Naive thymus-derived CD4-positive, alpha-beta T cell (primary cell): ENCODE measurements around the gene PPFIA1. TPM values are rescaled to one million over a fixed set of nuclear protein-coding genes. Genes with fewer than 3 reads are reported as not detected.
A peak's percentile ranks its signal among the peaks of the same experiment; 100 is the strongest.
"Not testable (repeated sequence)": the region's sequence is repeated elsewhere in the genome, so short reads cannot be mapped to it uniquely, and the experiment has no call there.

ENCODE experiments used
- ATAC-seq: fragments of 150-1000 bp; cut with Tn5 transposase; 2 replicates; pipeline ENCODE4 v1.10.0; 2021; ENCODE audit warnings: mild to moderate bottlenecking, moderate library complexity
- CTCF ChIA-PET: fragments of 350-600 bp; sonication (Branson Sonifier 250); formaldehyde crosslinking; loops from one replicate; lab custom pipeline; 2021; ENCODE audit warnings: antibody characterized with exemption; lab: Charles Lee
- POLR2A ChIA-PET: fragments of 350-600 bp; sonication (Branson Sonifier 250); formaldehyde crosslinking; loops from one replicate; lab custom pipeline; 2021; ENCODE audit warnings: antibody characterized with exemption, inconsistent platforms; lab: Charles Lee
- DNase-seq, 9 donors: peaks; one replicate each; pipeline versions ENCODE4 v3.0.0 to v3.0.0-alpha.2; 2020 to 2022; ENCODE audit warnings: mixed read lengths in 1 of 9
- H3K27ac ChIP-seq: one replicate; pipeline ENCODE4 v1.7.0; 2013; ENCODE audit warnings: mild to moderate bottlenecking, low read depth, low read length, moderate library complexity
- H3K27me3 ChIP-seq, 2 donors: one replicate each; pipeline ENCODE4 v1.7.0; 2013; ENCODE audit warnings: low read length in 2 of 2, mild to moderate bottlenecking in 2 of 2, moderate library complexity in 2 of 2; ENCODE audit not compliant: control insufficient read depth in 2 of 2, insufficient read depth in 2 of 2
- H3K36me3 ChIP-seq, 3 experiments: 1 replicate in 2 of 3; 2 replicates in 1 of 3; pipeline ENCODE4 v1.7.0; 2013; ENCODE audit warnings: low read length in 3 of 3, mild to moderate bottlenecking in 3 of 3, moderate library complexity in 1 of 3; ENCODE audit not compliant: insufficient read depth in 3 of 3, control insufficient read depth in 2 of 3
- H3K4me1 ChIP-seq, 2 donors: one replicate each; pipeline ENCODE4 v1.7.0; 2013; ENCODE audit warnings: low read length in 2 of 2, mild to moderate bottlenecking in 2 of 2, moderate library complexity in 1 of 2; ENCODE audit not compliant: control insufficient read depth in 2 of 2, insufficient read depth in 2 of 2
- H3K4me3 ChIP-seq: 2 replicates; pipeline ENCODE4 v1.7.0; 2013; ENCODE audit warnings: mild to moderate bottlenecking, low read length
- H3K9me3 ChIP-seq, 3 experiments: 1 replicate in 2 of 3; 2 replicates in 1 of 3; pipeline ENCODE4 v1.7.0; 2013; ENCODE audit warnings: low read length in 3 of 3; ENCODE audit not compliant: control insufficient read depth in 2 of 3
- H3K27ac Mint-ChIP-seq, 9 donors: one replicate each; pipeline ENCODE4 v1.8.0; 2020 to 2022; ENCODE audit warnings: mixed read lengths in 9 of 9, mild to moderate bottlenecking in 8 of 9, moderate library complexity in 5 of 9, inconsistent platforms in 2 of 9
- H3K27me3 Mint-ChIP-seq, 5 donors: one replicate each; pipeline ENCODE4 v1.8.0; 2021 to 2022; ENCODE audit warnings: mixed read lengths in 5 of 5, mild to moderate bottlenecking in 1 of 5
- H3K36me3 Mint-ChIP-seq, 5 donors: one replicate each; pipeline ENCODE4 v1.8.0; 2020 to 2022; ENCODE audit warnings: mixed read lengths in 5 of 5, mild to moderate bottlenecking in 3 of 5, inconsistent platforms in 1 of 5
- H3K4me1 Mint-ChIP-seq, 7 donors: one replicate each; pipeline ENCODE4 v1.8.0; 2020 to 2022; ENCODE audit warnings: mixed read lengths in 7 of 7, mild to moderate bottlenecking in 3 of 7, inconsistent platforms in 1 of 7
- H3K4me3 Mint-ChIP-seq, 10 donors: one replicate each; pipeline ENCODE4 v1.8.0; 2020 to 2022; ENCODE audit warnings: mild to moderate bottlenecking in 10 of 10, mixed read lengths in 10 of 10, moderate library complexity in 6 of 10, inconsistent platforms in 2 of 10
- H3K9me3 Mint-ChIP-seq, 11 donors: one replicate each; pipeline ENCODE4 v1.8.0; 2020 to 2022; ENCODE audit warnings: mixed read lengths in 11 of 11, mild to moderate bottlenecking in 4 of 11, inconsistent platforms in 1 of 11, moderate library complexity in 1 of 11
- intact Hi-C, 2 donors: fragments of 100-400 bp; cut with micrococcal nuclease; formaldehyde crosslinking; loops; one replicate each; pipeline ENCODE4 v1.15.1; 2023
- polyA plus RNA-seq, 2 donors: library from polyadenylated mRNA; unstranded; fragments of 300-500 nt; fragmentation: Illumina TruSeq; gene quantifications; one replicate each; pipeline ENCODE4 v1.2.3, GENCODE V29; 2021
- total RNA-seq, 6 experiments: library from RNA in 5 of 6; stranded (reverse) in 5 of 6; gene quantifications; 1 replicate in 5 of 6; 2 replicates in 1 of 6; pipeline ENCODE4 v1.2.3 and lab custom pipeline; 2021 to 2026

PPFIA1 gene
- total and polyA plus RNA-seq, 7 experiments from 2014 or later = 14.3 to 71.0 (median 46.0) TPM

DNA sequence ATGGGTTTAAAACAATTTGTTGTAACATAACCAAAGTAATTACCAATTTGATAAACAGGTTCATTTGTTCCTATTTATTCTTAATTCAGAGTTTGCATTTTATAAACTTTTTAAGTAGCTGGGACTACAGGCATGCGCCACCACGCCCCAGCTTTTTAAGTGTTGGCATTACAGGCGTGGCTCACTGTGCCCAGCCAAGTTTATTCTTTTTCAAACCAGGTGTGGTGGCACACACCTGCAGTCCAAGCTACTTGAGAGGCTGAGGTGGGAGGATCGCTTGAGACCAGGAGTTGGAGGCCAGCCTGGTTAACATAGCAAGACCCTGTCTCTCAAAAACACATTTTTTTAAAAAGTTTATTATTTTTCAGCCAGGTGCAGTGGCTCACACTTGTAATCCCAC is 19.1 kb downstream of the PPFIA1 start:
- intact Hi-C loops = no loop called here
- no peak for DNase-seq
- Histone ChIP-seq H3K27me3 (no peaks in the 10 kb centered on the region), H3K36me3 (peaks cover 0 to 63% (median 0%) of the 10 kb centered on the region in 3 experiments), H3K27ac (no peak overlapping the region), H3K9me3 (no peaks in the 10 kb centered on the region), H3K4me3 (no peak overlapping the region), H3K4me1 (no peaks in the 10 kb centered on the region)
- H3K27ac Mint-ChIP-seq = no peak overlapping the region
- no peaks in the 10 kb centered on the region for H3K9me3 Mint-ChIP-seq
- no peaks in the 10 kb centered on the region for H3K27me3 Mint-ChIP-seq
- ATAC-seq = no peak
- POLR2A ChIA-PET = no interaction called here
- H3K36me3 Mint-ChIP-seq = peaks cover 2 to 40% (median 27%) of the 10 kb centered on the region in 5 donors
- CTCF ChIA-PET = no interaction called here
- no peak overlapping the region for H3K4me3 Mint-ChIP-seq
- peaks cover 4 to 29% (median 10%) of the 10 kb centered on the region in 7 donors for H3K4me1 Mint-ChIP-seq

DNA sequence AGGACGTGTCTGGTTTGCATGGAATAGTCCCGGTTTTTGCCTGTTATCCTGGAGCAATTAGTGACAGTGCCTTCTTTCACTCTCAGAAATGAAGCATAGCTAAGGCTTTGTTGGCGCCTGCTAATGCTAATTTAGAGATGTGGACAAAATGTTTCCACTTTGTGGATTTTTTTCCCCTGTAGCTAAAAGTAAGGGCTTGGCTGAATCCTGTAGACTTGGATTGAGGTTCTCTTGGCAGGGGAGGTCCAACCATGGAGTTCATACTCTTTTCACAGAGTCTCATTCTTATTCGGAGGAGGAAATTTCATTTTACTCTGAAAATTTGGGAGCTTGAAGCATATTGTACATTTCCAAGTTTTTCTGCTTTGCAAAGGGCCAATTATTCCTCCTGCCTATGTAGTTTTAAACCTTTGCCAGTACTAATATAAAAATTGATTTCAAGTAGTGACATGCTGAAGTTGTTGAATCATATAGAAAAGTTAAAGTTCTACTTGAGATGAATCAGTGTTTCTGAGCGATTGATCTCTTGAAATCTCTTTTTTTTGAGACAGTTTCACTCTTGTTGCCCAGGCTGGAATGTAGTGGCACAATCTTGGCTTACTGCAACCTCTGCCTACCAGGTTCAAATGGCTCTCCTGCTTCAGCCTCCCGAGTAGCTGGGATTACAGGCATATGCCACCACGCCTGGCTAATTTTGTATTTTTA is 20.0 kb downstream of the PPFIA1 start:
- Histone ChIP-seq H3K4me3 (no peak overlapping the region), H3K9me3 (no peaks in the 10 kb centered on the region), H3K36me3 (peaks cover 0 to 54% (median 0%) of the 10 kb centered on the region in 3 experiments), H3K27ac (no peak overlapping the region), H3K27me3 (no peaks in the 10 kb centered on the region), H3K4me1 (no peaks in the 10 kb centered on the region)
- intact Hi-C loops = no loop called here
- H3K27ac Mint-ChIP-seq = peak overlapping the region in 1 of 9 donors; percentile 17
- peaks cover 0 to 33% (median 23%) of the 10 kb centered on the region in 5 donors for H3K36me3 Mint-ChIP-seq
- no peak overlapping the region for H3K4me3 Mint-ChIP-seq
- peaks cover 4 to 28% (median 9%) of the 10 kb centered on the region in 7 donors for H3K4me1 Mint-ChIP-seq
- DNase-seq = no peak
- ChIA-PET POLR2A (no interaction called here), CTCF (no interaction called here)
- H3K9me3 Mint-ChIP-seq = no peaks in the 10 kb centered on the region
- ATAC-seq = no peak
- H3K27me3 Mint-ChIP-seq = no peaks in the 10 kb centered on the region

DNA sequence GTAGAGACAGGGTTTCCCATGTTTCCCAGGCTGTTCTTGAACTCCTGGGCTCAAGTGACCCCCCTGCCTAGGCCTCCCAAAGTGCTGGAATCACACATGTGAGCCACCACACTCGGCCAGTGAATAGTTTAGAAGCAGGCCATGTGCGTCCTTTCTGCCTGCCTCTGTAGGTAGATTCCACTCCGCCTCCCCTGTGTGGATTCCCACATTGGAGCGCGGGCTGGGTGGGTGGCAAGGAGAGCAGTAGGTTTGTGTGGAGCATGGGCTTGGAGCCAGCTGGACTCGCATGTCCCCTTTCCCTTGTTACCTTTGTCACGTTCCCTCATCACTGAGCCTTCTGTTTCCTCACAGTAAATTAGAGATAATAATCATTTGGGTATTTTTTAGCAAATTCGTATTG is 21.7 kb downstream of the PPFIA1 start:
- no peak overlapping the region for H3K27ac Mint-ChIP-seq
- Histone ChIP-seq H3K36me3 (peaks cover 0 to 41% (median 0%) of the 10 kb centered on the region in 3 experiments), H3K27ac (no peak overlapping the region), H3K4me1 (no peaks in the 10 kb centered on the region), H3K4me3 (no peak overlapping the region), H3K27me3 (no peaks in the 10 kb centered on the region), H3K9me3 (no peaks in the 10 kb centered on the region)
- DNase-seq (no peak), ATAC-seq (no peak)
- H3K27me3 Mint-ChIP-seq = no peaks in the 10 kb centered on the region
- H3K4me1 Mint-ChIP-seq = peaks cover 4 to 24% (median 9%) of the 10 kb centered on the region in 7 donors
- peaks cover 0 to 23% (median 18%) of the 10 kb centered on the region in 5 donors for H3K36me3 Mint-ChIP-seq
- POLR2A ChIA-PET = no interaction called here
- intact Hi-C loops = no loop called here
- H3K9me3 Mint-ChIP-seq = no peaks in the 10 kb centered on the region
- CTCF ChIA-PET = no interaction called here
- H3K4me3 Mint-ChIP-seq = no peak overlapping the region

DNA sequence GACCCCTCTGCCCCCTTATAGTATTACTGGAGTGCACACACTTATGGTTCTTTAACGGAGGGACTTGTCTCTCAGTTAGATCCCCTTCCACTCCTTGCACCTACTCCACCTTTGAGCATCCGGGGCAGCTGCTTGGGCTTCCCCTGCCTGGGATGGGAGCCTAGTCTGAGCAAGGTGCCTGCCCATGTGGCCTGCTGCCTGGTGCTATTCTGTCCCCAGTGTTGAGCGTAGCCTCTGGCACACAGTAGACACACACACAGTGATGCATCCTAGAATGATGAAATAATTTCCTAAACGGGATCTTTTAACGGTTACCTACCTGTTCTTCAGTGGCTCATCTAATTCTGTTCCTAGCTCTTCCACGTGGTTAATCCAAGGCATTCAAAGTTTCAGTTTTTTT is 22.4 kb downstream of the PPFIA1 start:
- POLR2A ChIA-PET = no interaction called here
- Mint-ChIP-seq H3K27ac (peak overlapping the region in 2 of 9 donors; percentile 10 to 12), H3K36me3 (peaks cover 0 to 27% (median 16%) of the 10 kb centered on the region in 5 donors)

DNA sequence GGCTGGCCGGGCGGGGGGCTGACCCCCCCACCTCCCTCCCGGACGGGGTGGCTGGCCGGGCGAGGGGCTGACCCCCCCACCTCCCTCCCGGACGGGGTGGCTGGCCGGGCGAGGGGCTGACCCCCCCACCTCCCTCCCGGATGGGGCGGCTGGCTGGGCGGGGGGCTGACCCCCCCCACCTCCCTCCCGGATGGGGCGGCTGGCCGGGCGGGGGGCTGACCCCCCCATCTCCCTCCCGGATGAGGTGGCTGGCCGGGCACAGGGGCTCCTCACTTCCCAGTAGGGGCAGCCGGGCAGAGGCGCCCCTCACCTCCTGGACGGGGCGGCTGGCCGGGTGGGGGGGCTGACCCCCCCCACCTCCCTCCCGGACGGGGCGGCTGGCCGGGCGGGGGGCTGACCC is 24.7 kb downstream of the PPFIA1 start:
- CTCF ChIA-PET, H3K27ac ChIP-seq, H3K4me1 ChIP-seq, H3K27me3 Mint-ChIP-seq, H3K4me3 Mint-ChIP-seq, H3K4me3 ChIP-seq, H3K27ac Mint-ChIP-seq, DNase-seq, intact Hi-C loops, H3K27me3 ChIP-seq, POLR2A ChIA-PET, ATAC-seq, H3K9me3 ChIP-seq, H3K9me3 Mint-ChIP-seq: not testable (repeated sequence)
- H3K36me3 Mint-ChIP-seq = peaks cover 0 to 38% (median 13%) of the 10 kb centered on the region in 5 donors
- peaks cover 0 to 32% (median 0%) of the 10 kb centered on the region in 3 experiments for H3K36me3 ChIP-seq
- peaks cover 4 to 31% (median 16%) of the 10 kb centered on the region in 7 donors for H3K4me1 Mint-ChIP-seq

More for the DNA sequence above, 22.4 kb downstream of the PPFIA1 start:
- no peaks in the 10 kb centered on the region for H3K9me3 Mint-ChIP-seq
- Histone ChIP-seq H3K4me3 (no peak overlapping the region), H3K36me3 (peaks cover 0 to 36% (median 0%) of the 10 kb centered on the region in 3 experiments), H3K9me3 (no peaks in the 10 kb centered on the region), H3K27me3 (no peaks in the 10 kb centered on the region), H3K4me1 (no peaks in the 10 kb centered on the region), H3K27ac (no peak overlapping the region)
- peaks cover 4 to 26% (median 10%) of the 10 kb centered on the region in 7 donors for H3K4me1 Mint-ChIP-seq
- no peak overlapping the region for H3K4me3 Mint-ChIP-seq
- ATAC-seq = no peak
- intact Hi-C loops = no loop called here
- CTCF ChIA-PET = no interaction called here
- DNase-seq = no peak
- no peaks in the 10 kb centered on the region for H3K27me3 Mint-ChIP-seq

DNA sequence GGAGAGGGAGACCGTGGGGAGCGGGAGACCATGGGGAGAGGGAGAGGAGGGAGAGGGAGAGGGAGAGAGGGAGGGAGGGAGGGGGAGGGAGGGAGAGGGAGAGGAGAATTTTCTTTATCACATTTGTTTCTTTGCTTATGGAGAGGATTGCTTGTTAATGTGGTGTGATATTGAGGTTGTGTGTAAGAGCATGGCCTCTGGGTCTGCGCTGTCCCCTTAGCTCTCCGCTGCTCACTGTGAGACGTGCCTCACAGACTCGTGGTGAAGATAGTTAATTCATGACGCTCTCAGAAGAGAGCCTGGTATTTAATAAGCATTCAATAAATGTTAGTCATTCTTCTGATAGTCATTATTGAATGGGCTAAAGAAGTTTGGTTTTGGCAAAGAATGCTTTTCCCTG is 26.2 kb downstream of the PPFIA1 start:
- Histone ChIP-seq H3K4me1 (no peaks in the 10 kb centered on the region), H3K9me3 (no peaks in the 10 kb centered on the region), H3K27ac (no peak overlapping the region), H3K4me3 (no peak overlapping the region), H3K36me3 (peaks cover 0 to 35% (median 0%) of the 10 kb centered on the region in 3 experiments), H3K27me3 (no peaks in the 10 kb centered on the region)
- H3K4me1 Mint-ChIP-seq = peaks cover 4 to 40% (median 17%) of the 10 kb centered on the region in 7 donors
- H3K27ac Mint-ChIP-seq = no peak overlapping the region
- intact Hi-C loops = no loop called here
- DNase-seq (no peak), ATAC-seq (no peak)
- peak overlapping the region in 1 of 10 donors; percentile 41 for H3K4me3 Mint-ChIP-seq
- peaks cover 0 to 41% (median 13%) of the 10 kb centered on the region in 5 donors for H3K36me3 Mint-ChIP-seq
- no peaks in the 10 kb centered on the region for H3K27me3 Mint-ChIP-seq
- CTCF ChIA-PET = no interaction called here
- no peaks in the 10 kb centered on the region for H3K9me3 Mint-ChIP-seq
- POLR2A ChIA-PET = no interaction called here

DNA sequence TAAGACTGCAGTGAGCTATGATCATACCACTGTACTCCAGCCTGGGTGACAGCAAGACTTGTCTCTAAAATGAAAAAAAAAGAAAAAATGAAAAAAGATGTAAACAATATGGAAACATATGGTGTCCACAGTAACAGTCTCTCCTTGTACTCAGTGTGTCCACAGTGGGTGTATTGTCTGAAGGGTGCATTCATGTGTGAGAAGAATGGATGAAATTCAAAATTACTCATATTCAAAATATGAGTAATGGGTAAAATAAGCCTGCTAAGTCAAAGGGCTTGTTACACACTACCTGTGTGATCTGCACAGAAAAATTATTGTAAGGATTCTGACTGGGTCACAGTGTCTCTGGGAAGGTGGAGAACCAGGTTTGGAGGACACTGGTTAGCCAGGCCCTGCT is 26.9 kb downstream of the PPFIA1 start:
- no peak overlapping the region for H3K4me3 ChIP-seq
- no peaks in the 10 kb centered on the region for H3K4me1 ChIP-seq
- no peaks in the 10 kb centered on the region for H3K9me3 Mint-ChIP-seq
- H3K36me3 Mint-ChIP-seq = peaks cover 0 to 47% (median 19%) of the 10 kb centered on the region in 5 donors
- no peaks in the 10 kb centered on the region for H3K9me3 ChIP-seq
- H3K4me1 Mint-ChIP-seq = peaks cover 4 to 46% (median 23%) of the 10 kb centered on the region in 7 donors
- POLR2A ChIA-PET = no interaction called here
- no peak overlapping the region for H3K27ac ChIP-seq
- no peaks in the 10 kb centered on the region for H3K27me3 Mint-ChIP-seq
- H3K27me3 ChIP-seq = no peaks in the 10 kb centered on the region
- intact Hi-C loops = no loop called here
- ATAC-seq (no peak), DNase-seq (no peak)
- H3K27ac Mint-ChIP-seq = no peak overlapping the region
- peaks cover 0 to 38% (median 0%) of the 10 kb centered on the region in 3 experiments for H3K36me3 ChIP-seq
- CTCF ChIA-PET = no interaction called here
- no peak overlapping the region for H3K4me3 Mint-ChIP-seq
